Ishikawa (cell line): Measurements from ENCODE around the gene MTX1.

Source experiments
- CEBPB ChIP-seq: IDR thresholded peaks from 2 replicates; pipeline ENCODE4 v1.6.1; 2012
- CREB1 ChIP-seq: IDR thresholded peaks from 2 replicates; pipeline ENCODE4 v1.6.1; 2012; ENCODE audit warnings: low read depth
- EGR1 ChIP-seq: IDR thresholded peaks from 2 replicates; pipeline ENCODE4 v1.6.1; 2012
- EP300 ChIP-seq: IDR thresholded peaks from 2 replicates; pipeline ENCODE4 v1.6.1; 2012; ENCODE audit warnings: borderline replicate concordance
- FOXM1 ChIP-seq: IDR thresholded peaks from 2 replicates; pipeline ENCODE4 v1.6.1; 2012; ENCODE audit warnings: low read depth, borderline replicate concordance
- NFIC ChIP-seq: IDR thresholded peaks from 2 replicates; pipeline ENCODE4 v1.6.1; 2012
- RAD21 ChIP-seq: IDR thresholded peaks from 2 replicates; pipeline ENCODE4 v1.6.1; 2012; ENCODE audit warnings: low read depth
- TAF1 ChIP-seq: IDR thresholded peaks from 2 replicates; pipeline ENCODE4 v1.6.1; 2012; ENCODE audit warnings: low read depth, mild to moderate bottlenecking
- TCF12 ChIP-seq: IDR thresholded peaks from 2 replicates; pipeline ENCODE4 v1.6.1; 2012; ENCODE audit warnings: low read depth
- TEAD4 ChIP-seq: IDR thresholded peaks from 2 replicates; pipeline ENCODE4 v1.6.1; 2012
- YY1 ChIP-seq: IDR thresholded peaks from 2 replicates; pipeline ENCODE4 v1.6.1; 2012; ENCODE audit warnings: low read depth
- ZBTB7A ChIP-seq: IDR thresholded peaks from 2 replicates; pipeline ENCODE4 v1.6.1; 2012; ENCODE audit warnings: low read depth
- TF ChIP-seq, protein P1 (sequence below): IDR thresholded peaks from 2 replicates; pipeline ENCODE4 v1.6.1; 2012
- TF ChIP-seq, protein P2 (sequence below): IDR thresholded peaks from 2 replicates; pipeline ENCODE4 v1.6.1; 2012
- TF ChIP-seq, protein P3 (sequence below): IDR thresholded peaks from 2 replicates; pipeline ENCODE4 v1.6.1; 2012; ENCODE audit warnings: low read depth, mild to moderate bottlenecking

The MTX1 gene

DNA sequence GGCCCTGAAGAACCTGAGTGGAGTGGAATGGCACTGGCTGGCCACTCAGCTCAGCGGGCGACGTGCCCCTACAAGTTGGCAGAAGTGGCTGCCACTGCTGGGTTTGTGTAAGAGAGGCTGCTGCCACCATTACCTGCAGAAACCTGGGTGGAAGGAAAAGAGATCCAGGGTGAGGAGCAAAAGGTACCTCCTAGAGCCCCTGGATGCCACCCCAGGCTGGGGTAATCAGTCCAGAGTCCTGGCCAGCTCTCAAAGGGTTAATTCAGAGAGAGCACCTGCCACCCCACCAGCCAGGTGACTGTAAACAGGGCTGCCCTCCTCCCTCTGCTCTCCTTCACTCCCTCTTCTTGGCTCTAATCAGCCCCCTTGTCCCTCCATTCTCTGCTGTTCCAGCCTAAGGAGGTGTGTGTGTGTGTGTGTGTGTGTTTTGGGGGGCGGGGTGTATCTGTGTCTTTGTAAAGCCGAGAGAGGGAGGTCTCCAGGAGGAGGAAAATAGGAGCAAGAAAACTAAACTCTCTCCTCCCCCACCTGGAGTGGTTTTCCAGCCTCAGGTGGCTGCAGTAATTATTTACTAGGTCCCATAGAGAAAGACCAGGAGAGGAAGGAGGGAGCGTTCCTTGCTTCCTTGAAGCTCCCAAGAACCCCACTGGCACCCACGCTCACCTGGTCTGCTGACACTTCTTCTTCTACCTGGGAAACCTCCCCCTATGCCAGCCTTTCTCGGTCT lies 22.3 kb upstream of the MTX1 start:
- TF ChIP-seq TEAD4: no peak
- no peak for TF ChIP-seq CREB1
- TF ChIP-seq, protein P1, sequence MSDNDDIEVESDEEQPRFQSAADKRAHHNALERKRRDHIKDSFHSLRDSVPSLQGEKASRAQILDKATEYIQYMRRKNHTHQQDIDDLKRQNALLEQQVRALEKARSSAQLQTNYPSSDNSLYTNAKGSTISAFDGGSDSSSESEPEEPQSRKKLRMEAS: no peak
- TF ChIP-seq EGR1: no peak
- no peak for TF ChIP-seq FOXM1
- TF ChIP-seq NFIC: no peak
- no peak for TF ChIP-seq EP300
- no peak for TF ChIP-seq YY1
- TF ChIP-seq CEBPB: no peak
- TF ChIP-seq RAD21: no peak
- TF ChIP-seq, protein P2, sequence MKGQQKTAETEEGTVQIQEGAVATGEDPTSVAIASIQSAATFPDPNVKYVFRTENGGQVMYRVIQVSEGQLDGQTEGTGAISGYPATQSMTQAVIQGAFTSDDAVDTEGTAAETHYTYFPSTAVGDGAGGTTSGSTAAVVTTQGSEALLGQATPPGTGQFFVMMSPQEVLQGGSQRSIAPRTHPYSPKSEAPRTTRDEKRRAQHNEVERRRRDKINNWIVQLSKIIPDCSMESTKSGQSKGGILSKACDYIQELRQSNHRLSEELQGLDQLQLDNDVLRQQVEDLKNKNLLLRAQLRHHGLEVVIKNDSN: no peak
- no peak for TF ChIP-seq ZBTB7A
- no peak for TF ChIP-seq TCF12
- no peak for TF ChIP-seq TAF1
- TF ChIP-seq, protein P3, sequence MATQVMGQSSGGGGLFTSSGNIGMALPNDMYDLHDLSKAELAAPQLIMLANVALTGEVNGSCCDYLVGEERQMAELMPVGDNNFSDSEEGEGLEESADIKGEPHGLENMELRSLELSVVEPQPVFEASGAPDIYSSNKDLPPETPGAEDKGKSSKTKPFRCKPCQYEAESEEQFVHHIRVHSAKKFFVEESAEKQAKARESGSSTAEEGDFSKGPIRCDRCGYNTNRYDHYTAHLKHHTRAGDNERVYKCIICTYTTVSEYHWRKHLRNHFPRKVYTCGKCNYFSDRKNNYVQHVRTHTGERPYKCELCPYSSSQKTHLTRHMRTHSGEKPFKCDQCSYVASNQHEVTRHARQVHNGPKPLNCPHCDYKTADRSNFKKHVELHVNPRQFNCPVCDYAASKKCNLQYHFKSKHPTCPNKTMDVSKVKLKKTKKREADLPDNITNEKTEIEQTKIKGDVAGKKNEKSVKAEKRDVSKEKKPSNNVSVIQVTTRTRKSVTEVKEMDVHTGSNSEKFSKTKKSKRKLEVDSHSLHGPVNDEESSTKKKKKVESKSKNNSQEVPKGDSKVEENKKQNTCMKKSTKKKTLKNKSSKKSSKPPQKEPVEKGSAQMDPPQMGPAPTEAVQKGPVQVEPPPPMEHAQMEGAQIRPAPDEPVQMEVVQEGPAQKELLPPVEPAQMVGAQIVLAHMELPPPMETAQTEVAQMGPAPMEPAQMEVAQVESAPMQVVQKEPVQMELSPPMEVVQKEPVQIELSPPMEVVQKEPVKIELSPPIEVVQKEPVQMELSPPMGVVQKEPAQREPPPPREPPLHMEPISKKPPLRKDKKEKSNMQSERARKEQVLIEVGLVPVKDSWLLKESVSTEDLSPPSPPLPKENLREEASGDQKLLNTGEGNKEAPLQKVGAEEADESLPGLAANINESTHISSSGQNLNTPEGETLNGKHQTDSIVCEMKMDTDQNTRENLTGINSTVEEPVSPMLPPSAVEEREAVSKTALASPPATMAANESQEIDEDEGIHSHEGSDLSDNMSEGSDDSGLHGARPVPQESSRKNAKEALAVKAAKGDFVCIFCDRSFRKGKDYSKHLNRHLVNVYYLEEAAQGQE: no peak

DNA sequence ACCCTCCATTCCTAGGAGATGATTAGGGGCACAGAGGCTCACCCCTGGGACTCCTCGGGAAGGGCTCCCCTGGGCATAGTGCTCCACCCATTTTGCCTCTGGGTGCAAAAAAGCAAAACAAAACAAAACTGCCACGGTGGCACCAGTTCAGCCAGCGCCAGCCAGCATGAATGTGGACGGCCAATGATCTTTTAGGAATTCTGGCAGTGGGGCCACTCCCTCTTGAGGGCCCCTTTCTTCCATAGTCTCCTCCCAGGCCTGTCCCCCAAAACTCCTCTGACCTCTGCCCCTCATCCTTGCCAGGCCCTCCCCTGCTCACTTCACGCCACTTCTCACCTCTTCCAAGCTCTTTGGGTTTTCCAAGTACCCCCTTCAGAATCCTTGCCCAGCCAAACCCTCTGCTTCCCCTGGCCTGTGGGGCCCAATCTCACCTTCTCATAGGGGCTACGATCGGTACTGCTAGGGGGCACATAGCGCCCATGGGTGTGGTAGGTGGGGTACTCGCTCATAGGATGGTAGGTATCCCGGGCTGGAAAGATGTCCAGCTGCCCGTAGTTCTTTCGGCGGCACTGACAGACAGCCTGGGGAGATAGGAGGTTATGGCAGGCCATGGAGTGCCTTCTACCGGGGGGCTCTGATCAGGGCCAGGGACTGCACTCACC lies 21.6 kb upstream of the MTX1 start:
- TF ChIP-seq, protein P3: no peak
- TF ChIP-seq TAF1: no peak
- no peak for TF ChIP-seq YY1
- TF ChIP-seq TCF12: no peak
- no peak for TF ChIP-seq TEAD4
- no peak for TF ChIP-seq EP300
- TF ChIP-seq CEBPB: no peak
- TF ChIP-seq ZBTB7A: no peak
- TF ChIP-seq, protein P1: no peak
- TF ChIP-seq CREB1: no peak
- TF ChIP-seq FOXM1: no peak
- TF ChIP-seq NFIC: no peak
- TF ChIP-seq, protein P2: no peak
- no peak for TF ChIP-seq EGR1
- TF ChIP-seq RAD21: no peak

DNA sequence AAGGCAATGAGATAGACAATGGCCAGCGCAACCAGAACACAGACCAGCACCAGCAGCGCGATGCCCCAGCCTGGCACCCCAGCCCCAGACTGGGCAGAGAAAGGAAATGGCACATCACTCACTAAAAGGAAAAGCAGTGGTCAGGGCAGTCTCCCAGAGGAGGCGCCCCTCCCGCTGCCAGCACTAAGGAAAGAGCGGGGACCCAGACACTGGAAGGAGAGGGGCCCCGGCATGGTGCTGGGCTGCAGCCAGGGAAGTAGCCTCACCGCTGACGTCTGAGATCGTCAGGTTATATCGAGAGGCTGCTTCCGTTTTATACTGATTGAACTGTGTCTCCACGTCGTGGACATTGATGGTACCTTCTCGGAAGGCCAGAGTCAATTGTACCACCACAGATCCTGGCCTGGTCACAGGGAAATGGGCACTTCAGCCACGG lies 21.0 kb upstream of the MTX1 start:
- TF ChIP-seq TEAD4: no peak
- no peak for TF ChIP-seq TAF1
- TF ChIP-seq, protein P2: no peak
- TF ChIP-seq EP300: no peak
- no peak for TF ChIP-seq CEBPB
- TF ChIP-seq RAD21: no peak

DNA sequence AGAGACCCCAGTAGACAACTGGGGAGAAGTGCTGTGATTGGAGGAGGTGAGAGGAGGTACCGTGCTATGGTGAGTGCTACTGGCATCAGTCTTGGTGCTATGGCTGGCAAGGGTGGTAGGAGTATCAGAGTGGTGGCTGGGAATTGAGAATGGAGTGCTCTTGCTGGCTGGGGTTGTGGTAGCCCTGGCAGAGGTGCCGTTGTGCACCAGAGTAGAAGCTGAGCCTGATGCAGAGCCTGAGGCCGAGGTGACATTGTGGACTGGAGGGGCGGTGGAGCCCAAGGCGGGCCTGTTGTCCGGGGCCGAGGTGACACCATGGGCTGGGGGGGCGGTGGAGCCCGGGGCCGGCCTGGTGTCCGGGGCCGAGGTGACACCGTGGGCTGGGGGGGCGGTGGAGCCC lies 20.2 kb upstream of the MTX1 start:
- TF ChIP-seq, protein P3: no peak
- TF ChIP-seq RAD21: no peak
- no peak for TF ChIP-seq NFIC
